Myometrial cell (primary cell): ENCODE data around the gene TBC1D32. TPM values are rescaled to one million over a fixed set of nuclear protein-coding genes. Genes with fewer than 3 reads are reported as not detected.

Experiments used
- total RNA-seq: library from RNA; depleted of rRNA; stranded (reverse); fragments of >200 nt; gene quantifications from 2 replicates; pipeline ENCODE4 v1.2.3, GENCODE V29; 2015

The TBC1D32 gene, protein sequence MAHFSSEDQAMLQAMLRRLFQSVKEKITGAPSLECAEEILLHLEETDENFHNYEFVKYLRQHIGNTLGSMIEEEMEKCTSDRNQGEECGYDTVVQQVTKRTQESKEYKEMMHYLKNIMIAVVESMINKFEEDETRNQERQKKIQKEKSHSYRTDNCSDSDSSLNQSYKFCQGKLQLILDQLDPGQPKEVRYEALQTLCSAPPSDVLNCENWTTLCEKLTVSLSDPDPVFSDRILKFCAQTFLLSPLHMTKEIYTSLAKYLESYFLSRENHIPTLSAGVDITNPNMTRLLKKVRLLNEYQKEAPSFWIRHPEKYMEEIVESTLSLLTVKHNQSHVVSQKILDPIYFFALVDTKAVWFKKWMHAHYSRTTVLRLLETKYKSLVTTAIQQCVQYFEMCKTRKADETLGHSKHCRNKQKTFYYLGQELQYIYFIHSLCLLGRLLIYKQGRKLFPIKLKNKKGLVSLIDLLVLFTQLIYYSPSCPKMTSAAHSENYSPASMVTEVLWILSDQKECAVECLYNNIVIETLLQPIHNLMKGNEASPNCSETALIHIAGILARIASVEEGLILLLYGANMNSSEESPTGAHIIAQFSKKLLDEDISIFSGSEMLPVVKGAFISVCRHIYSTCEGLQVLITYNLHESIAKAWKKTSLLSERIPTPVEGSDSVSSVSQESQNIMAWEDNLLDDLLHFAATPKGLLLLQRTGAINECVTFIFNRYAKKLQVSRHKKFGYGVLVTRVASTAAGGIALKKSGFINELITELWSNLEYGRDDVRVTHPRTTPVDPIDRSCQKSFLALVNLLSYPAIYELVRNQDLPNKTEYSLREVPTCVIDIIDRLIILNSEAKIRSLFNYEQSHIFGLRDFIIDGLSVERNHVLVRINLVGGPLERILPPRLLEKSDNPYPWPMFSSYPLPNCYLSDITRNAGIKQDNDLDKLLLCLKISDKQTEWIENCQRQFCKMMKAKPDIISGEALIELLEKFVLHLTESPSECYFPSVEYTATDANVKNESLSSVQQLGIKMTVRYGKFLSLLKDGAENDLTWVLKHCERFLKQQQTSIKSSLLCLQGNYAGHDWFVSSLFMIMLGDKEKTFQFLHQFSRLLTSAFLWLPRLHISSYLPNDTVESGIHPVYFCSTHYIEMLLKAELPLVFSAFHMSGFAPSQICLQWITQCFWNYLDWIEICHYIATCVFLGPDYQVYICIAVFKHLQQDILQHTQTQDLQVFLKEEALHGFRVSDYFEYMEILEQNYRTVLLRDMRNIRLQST
- 4.8 and 5.5 TPM in 2 replicates for total RNA-seq

DNA sequence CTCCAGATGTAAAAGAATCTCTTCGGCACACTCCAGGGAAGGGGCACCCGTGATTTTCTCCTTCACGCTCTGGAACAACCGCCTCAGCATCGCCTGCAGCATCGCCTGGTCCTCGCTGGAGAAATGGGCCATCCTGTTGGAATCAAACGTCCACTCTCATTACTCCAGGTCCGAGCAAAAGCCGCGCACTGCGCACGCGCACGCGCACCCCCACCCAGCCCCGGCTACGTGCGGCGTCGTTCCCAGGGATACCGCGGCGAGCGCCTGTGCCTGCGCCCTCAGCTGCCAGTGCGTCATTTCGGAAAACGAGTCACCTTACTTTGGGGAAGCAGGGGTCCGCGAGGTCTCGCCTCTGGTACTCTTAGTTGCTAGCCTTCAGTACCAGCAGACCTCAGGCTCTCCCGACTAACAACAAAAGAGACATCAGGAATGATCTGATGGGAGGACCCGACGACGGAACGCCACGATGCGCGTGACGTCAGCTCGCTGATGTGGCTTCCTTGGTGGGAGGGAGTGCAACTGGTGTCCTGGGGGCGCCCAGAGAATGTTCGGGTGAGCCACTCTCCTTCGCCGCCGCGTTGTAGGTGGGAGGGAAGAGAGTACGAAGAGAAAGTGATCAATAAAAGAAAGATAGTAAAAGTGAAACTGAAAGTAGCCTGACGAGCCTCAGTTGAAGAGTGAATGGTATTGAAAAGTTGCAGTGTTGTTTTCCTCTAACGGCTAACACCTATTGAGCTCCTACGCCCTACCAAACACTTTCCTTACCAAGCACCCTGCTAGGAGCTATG lies at the start of gene TBC1D32:
TSS of gene TBC1D32 (minus strand) at position 182 of the 788 bp plus-strand sequence. CDS start at position 132, 50 bp downstream.

Other genes with a start within 250 kb of the TBC1D32 start
- gene GJA1, start 101.2 kb upstream of the TBC1D32 start, total RNA-seq = 216 and 237 TPM in 2 replicates